B cell (primary cell): ENCODE measurements around the gene MORC2. TPM values are rescaled to one million over a fixed set of nuclear protein-coding genes. Genes with fewer than 3 reads are reported as not detected.

Experiments used
- ATAC-seq: fragments of 200-7000 bp; cut with Tn5 transposase; one replicate; pipeline ENCODE4 v1.10.0; 2021; ENCODE audit warnings: low read depth, mild to moderate bottlenecking, moderate number of reproducible peaks, moderate library complexity
- CTCF ChIA-PET: fragments of 350-600 bp; sonication (Branson Sonifier 250); formaldehyde crosslinking; loops from one replicate; lab custom pipeline; 2021; ENCODE audit warnings: antibody characterized with exemption, inconsistent platforms; lab: Charles Lee
- POLR2A ChIA-PET: fragments of 350-600 bp; sonication (Branson Sonifier 250); formaldehyde crosslinking; loops from one replicate; lab custom pipeline; 2021; ENCODE audit warnings: antibody characterized with exemption; lab: Charles Lee
- DNase-seq: peaks from one replicate; pipeline ENCODE4 v3.0.0; 2013
- H2AFZ ChIP-seq: 2 replicates; pipeline ENCODE4 v1.6.1; 2012; ENCODE audit warnings: mild to moderate bottlenecking, low read depth, low read length; ENCODE audit not compliant: insufficient read depth, poor library complexity, severe bottlenecking
- H3K27ac ChIP-seq, 2 donors: 1 replicate in 1 of 2; 2 replicates in 1 of 2; pipeline ENCODE4 v1.5.1; 2012 to 2013; ENCODE audit warnings: low read length in 2 of 2, mild to moderate bottlenecking in 2 of 2, moderate library complexity in 1 of 2
- H3K27me3 ChIP-seq, 4 experiments: fragments of 200-600 bp in 1 of 4; sonication (generic) in 1 of 4; replicated peaks in 1 of 4; 1 replicate in 2 of 4; 2 replicates in 2 of 4; pipeline versions ENCODE4 v1.6.1 to v1.7.0; 2013 to 2016; ENCODE audit warnings: low read length in 3 of 4, mild to moderate bottlenecking in 2 of 4, mixed read lengths in 1 of 4, moderate library complexity in 1 of 4; ENCODE audit not compliant: insufficient read depth in 4 of 4, control insufficient read depth in 3 of 4; ENCODE audit errors: control extremely low read depth in 1 of 4
- H3K36me3 ChIP-seq, 2 experiments: replicated peaks in 1 of 2; 1 replicate in 1 of 2; 2 replicates in 1 of 2; pipeline versions ENCODE4 v1.6.1 to v1.7.1; 2013; ENCODE audit warnings: low read length in 1 of 2; ENCODE audit not compliant: insufficient read depth in 2 of 2, control insufficient read depth in 1 of 2; ENCODE audit errors: control extremely low read depth in 1 of 2, extremely low read depth in 1 of 2
- H3K4me1 ChIP-seq, 2 donors: fragments of 200-600 bp in 1 of 2; sonication (generic) in 1 of 2; 1 replicate in 1 of 2; 2 replicates in 1 of 2; pipeline versions ENCODE4 v1.5.1 to v1.6.1; 2013 to 2017; ENCODE audit warnings: low read length in 2 of 2; ENCODE audit not compliant: control insufficient read depth in 2 of 2, insufficient read depth in 2 of 2
- H3K4me2 ChIP-seq: replicated peaks from 2 replicates; pipeline ENCODE3; 2012; ENCODE audit warnings: mild to moderate bottlenecking, low read depth, low read length; ENCODE audit not compliant: poor library complexity, severe bottlenecking
- H3K4me3 ChIP-seq, 5 experiments: fragments of 200-600 bp in 1 of 5; sonication (generic) in 1 of 5; 1 replicate in 3 of 5; 2 replicates in 2 of 5; pipeline versions ENCODE4 v1.5.1 to v1.7.0; 2011 to 2016; ENCODE audit warnings: low read length in 4 of 5, mild to moderate bottlenecking in 4 of 5, low read depth in 2 of 5, control low read depth in 1 of 5, moderate library complexity in 1 of 5; ENCODE audit not compliant: insufficient read depth in 1 of 5; ENCODE audit errors: control extremely low read depth in 1 of 5, extremely low read depth in 1 of 5
- H3K79me2 ChIP-seq: fragments of 200-600 bp; sonication (generic); one replicate; pipeline ENCODE4 v1.6.0; 2016; ENCODE audit warnings: low read length; ENCODE audit not compliant: control insufficient read depth, insufficient read depth
- H3K9ac ChIP-seq: fragments of 200-600 bp; sonication (generic); 2 replicates; pipeline ENCODE4 v1.6.1; 2017; ENCODE audit warnings: mild to moderate bottlenecking, low read length, moderate library complexity
- H3K9me3 ChIP-seq, 3 donors: one replicate each; pipeline versions ENCODE4 v1.6.1 to v1.7.1; 2013; ENCODE audit warnings: low read length in 2 of 3; ENCODE audit not compliant: control insufficient read depth in 2 of 3, insufficient read depth in 1 of 3; ENCODE audit errors: control extremely low read depth in 1 of 3
- H4K20me1 ChIP-seq: 2 replicates; pipeline ENCODE4 v1.6.0; 2012; ENCODE audit warnings: mild to moderate bottlenecking, low read length; ENCODE audit not compliant: insufficient read depth, control insufficient read depth, poor library complexity, severe bottlenecking
- H3K27ac Mint-ChIP-seq: one replicate; pipeline ENCODE4 v1.8.0; 2021; ENCODE audit warnings: mixed read lengths
- H3K27me3 Mint-ChIP-seq: one replicate; pipeline ENCODE4 v1.8.0; 2021; ENCODE audit warnings: mixed read lengths
- H3K4me1 Mint-ChIP-seq: one replicate; pipeline ENCODE4 v1.8.0; 2021; ENCODE audit warnings: mixed read lengths
- H3K4me3 Mint-ChIP-seq: one replicate; pipeline ENCODE4 v1.8.0; 2021; ENCODE audit warnings: mixed read lengths
- H3K9me3 Mint-ChIP-seq: one replicate; pipeline ENCODE4 v1.8.0; 2022; ENCODE audit warnings: mixed read lengths; ENCODE audit not compliant: insufficient read depth
- EZH2 ChIP-seq: IDR thresholded peaks from 2 replicates; pipeline ENCODE4 v1.6.1; 2012; ENCODE audit warnings: borderline replicate concordance, low read depth, mild to moderate bottlenecking, moderate library complexity, low read length; ENCODE audit not compliant: insufficient read depth, poor library complexity, severe bottlenecking
- WGBS: methylation state at CpG from one replicate; pipeline ENCODE4 v1.1.5; 2013; ENCODE audit warnings: missing lambda C conversion rate; ENCODE audit not compliant: insufficient coverage; 5-methylcytosine and 5-hydroxymethylcytosine counted together
- intact Hi-C: fragments of 100-400 bp; cut with micrococcal nuclease; formaldehyde crosslinking; loops from one replicate; pipeline ENCODE4 v1.10.0; 2022
- polyA plus RNA-seq: library from polyadenylated mRNA; depleted of rRNA; stranded (reverse); fragments of >200 nt; gene quantifications from 2 replicates; pipeline ENCODE4 v1.2.3, GENCODE V29; 2012
- total RNA-seq, 2 donors: library from RNA; stranded (reverse); fragments of 120-200 nt in 1 of 2; gene quantifications; 1 replicate in 1 of 2; 2 replicates in 1 of 2; pipeline versions ENCODE4 v1.2.3 to v1.2.4, GENCODE V29; 2013 to 2022
- TF ChIP-seq, protein P1 (sequence below): fragments of 200-600 bp; IDR thresholded peaks from one replicate; pipeline ENCODE4 v1.8.0; 2022; ENCODE audit warnings: antibody characterized with exemption, mild to moderate bottlenecking

MORC2 gene
- total and polyA plus RNA-seq, 2 donors (not counting 1 experiment from before 2014, with no cell fraction given), result 10.1 to 25.0 TPM

DNA sequence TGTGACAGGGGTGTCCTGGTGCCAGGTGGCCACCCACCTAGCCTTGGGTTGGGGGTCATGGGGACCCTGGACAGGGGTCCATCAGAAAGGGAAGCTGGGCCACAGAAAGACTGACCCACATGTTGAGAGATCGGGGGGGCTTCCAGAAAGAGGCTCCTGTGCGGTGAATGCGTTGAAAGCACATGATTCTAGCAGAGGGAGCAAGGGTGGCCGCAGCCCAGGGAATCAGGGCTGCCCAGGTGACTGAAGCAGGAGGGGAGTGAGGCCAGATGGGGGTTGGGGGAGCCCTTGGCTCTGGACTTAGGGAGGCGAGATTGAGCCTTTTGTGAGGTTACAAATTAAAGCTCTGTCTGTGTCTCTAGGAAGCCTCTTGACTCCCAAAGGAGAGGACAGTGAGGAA is 80.7 kb downstream of the MORC2 start:
- no peak for TF ChIP-seq EZH2
- TF ChIP-seq, protein P1, sequence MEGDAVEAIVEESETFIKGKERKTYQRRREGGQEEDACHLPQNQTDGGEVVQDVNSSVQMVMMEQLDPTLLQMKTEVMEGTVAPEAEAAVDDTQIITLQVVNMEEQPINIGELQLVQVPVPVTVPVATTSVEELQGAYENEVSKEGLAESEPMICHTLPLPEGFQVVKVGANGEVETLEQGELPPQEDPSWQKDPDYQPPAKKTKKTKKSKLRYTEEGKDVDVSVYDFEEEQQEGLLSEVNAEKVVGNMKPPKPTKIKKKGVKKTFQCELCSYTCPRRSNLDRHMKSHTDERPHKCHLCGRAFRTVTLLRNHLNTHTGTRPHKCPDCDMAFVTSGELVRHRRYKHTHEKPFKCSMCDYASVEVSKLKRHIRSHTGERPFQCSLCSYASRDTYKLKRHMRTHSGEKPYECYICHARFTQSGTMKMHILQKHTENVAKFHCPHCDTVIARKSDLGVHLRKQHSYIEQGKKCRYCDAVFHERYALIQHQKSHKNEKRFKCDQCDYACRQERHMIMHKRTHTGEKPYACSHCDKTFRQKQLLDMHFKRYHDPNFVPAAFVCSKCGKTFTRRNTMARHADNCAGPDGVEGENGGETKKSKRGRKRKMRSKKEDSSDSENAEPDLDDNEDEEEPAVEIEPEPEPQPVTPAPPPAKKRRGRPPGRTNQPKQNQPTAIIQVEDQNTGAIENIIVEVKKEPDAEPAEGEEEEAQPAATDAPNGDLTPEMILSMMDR, result no peak
- H3K9ac ChIP-seq, result no peak overlapping the region
- H3K27ac Mint-ChIP-seq, result no peak overlapping the region
- 94% methylated on average over 5 of the region's 5 CpGs for WGBS
- H3K9me3 Mint-ChIP-seq, result no peaks in the 10 kb centered on the region
- no peaks in the 10 kb centered on the region for H3K4me1 Mint-ChIP-seq
- ChIA-PET POLR2A (no interaction called here), CTCF (interaction anchor here (1.2 kb wide), 1 partner anchor 10 kb away, joined by 3 read pairs; no protein-coding TSS in a partner anchor)
- H2AFZ ChIP-seq, result no peak overlapping the region
- ATAC-seq, result no peak
- no peaks in the 10 kb centered on the region for H3K9me3 ChIP-seq
- no peaks in the 10 kb centered on the region for H3K27me3 Mint-ChIP-seq
- no peaks in the 10 kb centered on the region for H3K27me3 ChIP-seq
- no peak overlapping the region for H3K27ac ChIP-seq
- no peak for DNase-seq
- H3K79me2 ChIP-seq, result no peaks in the 10 kb centered on the region
- no peak overlapping the region for H3K4me2 ChIP-seq
- H3K4me3 Mint-ChIP-seq, result no peak overlapping the region
- H3K36me3 ChIP-seq, result no peaks in the 10 kb centered on the region
- H4K20me1 ChIP-seq, result peaks cover 21% of the 10 kb centered on the region
- no peaks in the 10 kb centered on the region for H3K4me1 ChIP-seq
- intact Hi-C loops, result no loop called here
- no peak overlapping the region for H3K4me3 ChIP-seq

DNA sequence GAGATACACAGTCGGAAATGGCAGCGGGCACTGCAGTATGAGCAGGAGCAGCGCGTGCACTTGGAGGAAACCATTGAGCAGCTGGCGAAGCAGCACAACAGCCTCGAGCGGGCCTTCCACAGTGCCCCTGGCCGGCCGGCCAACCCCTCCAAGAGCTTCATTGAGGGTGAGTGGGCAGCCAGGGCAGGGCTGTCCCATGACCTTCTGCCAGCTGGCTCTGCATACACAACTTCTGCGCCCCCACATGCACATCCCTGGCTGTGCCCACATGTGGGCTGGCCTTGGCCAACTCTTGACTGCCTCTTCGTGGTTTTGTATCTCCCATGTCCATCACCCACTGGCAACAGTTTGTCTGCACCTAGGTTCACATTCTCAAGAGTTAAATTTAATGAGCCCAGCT is 81.1 kb downstream of the MORC2 start:
- ChIA-PET CTCF (interaction anchor here (1.2 kb wide), 1 partner anchor 10 kb away, joined by 3 read pairs; no protein-coding TSS in a partner anchor), POLR2A (no interaction called here)
- H3K4me1 Mint-ChIP-seq, result no peaks in the 10 kb centered on the region
- no peaks in the 10 kb centered on the region for H3K9me3 ChIP-seq
- ATAC-seq (no peak), DNase-seq (no peak)
- no peaks in the 10 kb centered on the region for H3K4me1 ChIP-seq
- no peak overlapping the region for H2AFZ ChIP-seq
- no peaks in the 10 kb centered on the region for H3K9me3 Mint-ChIP-seq
- TF ChIP-seq, protein P1, result no peak
- no peak for TF ChIP-seq EZH2
- no peaks in the 10 kb centered on the region for H3K36me3 ChIP-seq
- H3K27ac ChIP-seq, result no peak overlapping the region
- intact Hi-C loops, result no loop called here
- peaks cover 21% of the 10 kb centered on the region for H4K20me1 ChIP-seq
- WGBS, result 95% methylated on average over 11 of the region's 11 CpGs
- H3K4me2 ChIP-seq, result no peak overlapping the region
- H3K9ac ChIP-seq, result no peak overlapping the region
- H3K27me3 Mint-ChIP-seq, result no peaks in the 10 kb centered on the region
- no peak overlapping the region for H3K4me3 ChIP-seq
- H3K79me2 ChIP-seq, result no peaks in the 10 kb centered on the region
- no peak overlapping the region for H3K27ac Mint-ChIP-seq
- H3K27me3 ChIP-seq, result no peaks in the 10 kb centered on the region
- H3K4me3 Mint-ChIP-seq, result no peak overlapping the region
